Measurements from ENCODE around the gene ADCY9.

- TF ChIP-seq POLR2AphosphoS5 (IDR thresholded peaks at IDR 0.05), result no peak
- TF ChIP-seq POLR2A (IDR thresholded peaks at IDR 0.05), result no peak
- TF ChIP-seq, protein P1, sequence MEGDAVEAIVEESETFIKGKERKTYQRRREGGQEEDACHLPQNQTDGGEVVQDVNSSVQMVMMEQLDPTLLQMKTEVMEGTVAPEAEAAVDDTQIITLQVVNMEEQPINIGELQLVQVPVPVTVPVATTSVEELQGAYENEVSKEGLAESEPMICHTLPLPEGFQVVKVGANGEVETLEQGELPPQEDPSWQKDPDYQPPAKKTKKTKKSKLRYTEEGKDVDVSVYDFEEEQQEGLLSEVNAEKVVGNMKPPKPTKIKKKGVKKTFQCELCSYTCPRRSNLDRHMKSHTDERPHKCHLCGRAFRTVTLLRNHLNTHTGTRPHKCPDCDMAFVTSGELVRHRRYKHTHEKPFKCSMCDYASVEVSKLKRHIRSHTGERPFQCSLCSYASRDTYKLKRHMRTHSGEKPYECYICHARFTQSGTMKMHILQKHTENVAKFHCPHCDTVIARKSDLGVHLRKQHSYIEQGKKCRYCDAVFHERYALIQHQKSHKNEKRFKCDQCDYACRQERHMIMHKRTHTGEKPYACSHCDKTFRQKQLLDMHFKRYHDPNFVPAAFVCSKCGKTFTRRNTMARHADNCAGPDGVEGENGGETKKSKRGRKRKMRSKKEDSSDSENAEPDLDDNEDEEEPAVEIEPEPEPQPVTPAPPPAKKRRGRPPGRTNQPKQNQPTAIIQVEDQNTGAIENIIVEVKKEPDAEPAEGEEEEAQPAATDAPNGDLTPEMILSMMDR (IDR thresholded peaks at IDR 0.05 in 8 of 11, conservative IDR thresholded peaks at IDR 0.05 in 3 of 11), result no peak
These were observed 35.2 kb downstream of the ADCY9 start for GRCh38 chr16:4081047-4081446.

Measured in spleen (tissue), 7 donors.